PC-3 (cell line): ENCODE results near the gene IFNGR1.

ENCODE experiments used
- CTCF ChIP-seq: fragments of 300-600 bp; sonication (generic); conservative IDR thresholded peaks from 2 replicates; pipeline ENCODE4 v1.5.1; 2017; ENCODE audit warnings: antibody characterized with exemption, low read depth, mild to moderate bottlenecking, low read length
- EZH2 ChIP-seq: fragments of 300-600 bp; sonication (generic); IDR thresholded peaks from one replicate; pipeline ENCODE4 v1.6.1; 2017; ENCODE audit warnings: antibody characterized with exemption, mild to moderate bottlenecking, low read length; ENCODE audit not compliant: unreplicated experiment
- EZH2phosphoT487 ChIP-seq: fragments of 300-600 bp; sonication (generic); IDR thresholded peaks from 2 replicates; pipeline ENCODE4 v1.6.1; 2018; ENCODE audit warnings: mild to moderate bottlenecking, antibody characterized with exemption, low read length, borderline replicate concordance

GRCh38 chr6:137170266-137171052 lies 48.7 kb downstream of the IFNGR1 start:
- TF ChIP-seq CTCF (no peak), EZH2 (no peak), EZH2phosphoT487 (no peak)
